ENCODE data around the gene NDUFS6. TPM values are rescaled to one million over a fixed set of nuclear protein-coding genes. Genes with fewer than 3 reads are reported as not detected.

Gene NDUFS6
- total RNA-seq, 1 donor: 30.9 TPM

DNA sequence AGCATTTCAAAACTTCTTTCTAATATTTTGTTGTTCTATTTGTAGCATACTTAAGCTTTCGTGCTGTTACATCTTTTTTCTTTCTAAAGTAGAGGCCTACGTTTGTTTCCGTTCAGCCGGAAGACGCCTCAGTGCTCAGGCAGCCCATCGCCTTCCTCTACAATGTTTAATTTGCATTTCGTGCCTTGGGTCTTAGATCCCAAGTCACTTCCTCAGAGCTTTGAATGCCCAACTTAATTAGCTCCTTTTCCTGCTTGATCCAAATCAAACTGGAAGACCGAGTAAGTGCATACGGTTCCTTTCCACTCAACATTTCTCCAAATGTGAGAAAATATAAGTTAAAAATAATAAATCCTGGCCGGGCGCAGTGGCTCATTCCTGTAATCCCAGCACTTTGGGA, 44.7 kb upstream of the NDUFS6 start:
- H3K4me3 ChIP-seq (ENCODE audit: low read depth, low read length): no peak overlapping the region
- TF ChIP-seq, protein P1, sequence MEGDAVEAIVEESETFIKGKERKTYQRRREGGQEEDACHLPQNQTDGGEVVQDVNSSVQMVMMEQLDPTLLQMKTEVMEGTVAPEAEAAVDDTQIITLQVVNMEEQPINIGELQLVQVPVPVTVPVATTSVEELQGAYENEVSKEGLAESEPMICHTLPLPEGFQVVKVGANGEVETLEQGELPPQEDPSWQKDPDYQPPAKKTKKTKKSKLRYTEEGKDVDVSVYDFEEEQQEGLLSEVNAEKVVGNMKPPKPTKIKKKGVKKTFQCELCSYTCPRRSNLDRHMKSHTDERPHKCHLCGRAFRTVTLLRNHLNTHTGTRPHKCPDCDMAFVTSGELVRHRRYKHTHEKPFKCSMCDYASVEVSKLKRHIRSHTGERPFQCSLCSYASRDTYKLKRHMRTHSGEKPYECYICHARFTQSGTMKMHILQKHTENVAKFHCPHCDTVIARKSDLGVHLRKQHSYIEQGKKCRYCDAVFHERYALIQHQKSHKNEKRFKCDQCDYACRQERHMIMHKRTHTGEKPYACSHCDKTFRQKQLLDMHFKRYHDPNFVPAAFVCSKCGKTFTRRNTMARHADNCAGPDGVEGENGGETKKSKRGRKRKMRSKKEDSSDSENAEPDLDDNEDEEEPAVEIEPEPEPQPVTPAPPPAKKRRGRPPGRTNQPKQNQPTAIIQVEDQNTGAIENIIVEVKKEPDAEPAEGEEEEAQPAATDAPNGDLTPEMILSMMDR (IDR thresholded peaks at IDR 0.05; ENCODE audit: insufficient read depth, low read length): no peak
- no peak for DNase-seq (ENCODE audit: low read depth)

DNA sequence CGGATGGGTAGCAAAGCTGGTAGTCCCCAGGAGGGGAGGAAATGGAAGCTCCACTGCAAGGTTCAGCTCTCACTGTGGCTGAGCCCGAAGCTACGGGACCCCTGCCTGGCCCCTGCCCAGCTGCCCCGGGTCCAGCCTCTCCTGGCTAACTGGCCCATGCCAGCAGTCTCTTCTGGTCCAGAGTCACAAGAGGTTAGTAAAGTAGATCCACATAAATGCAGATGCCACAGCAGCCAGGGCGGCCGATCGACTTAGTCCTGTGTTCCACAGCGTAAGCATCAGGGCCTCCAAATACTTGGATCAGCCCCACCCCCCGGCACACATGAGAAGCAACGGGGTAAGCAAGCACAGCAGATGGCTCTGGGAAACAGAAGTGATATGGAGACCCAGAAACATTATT, 43.7 kb upstream of the NDUFS6 start:
- TF ChIP-seq, protein P1 (IDR thresholded peaks at IDR 0.05; ENCODE audit: insufficient read depth, low read length): no peak
- DNase-seq (ENCODE audit: low read depth): no peak
- no peak overlapping the region for H3K4me3 ChIP-seq (ENCODE audit: low read depth, low read length)

DNA sequence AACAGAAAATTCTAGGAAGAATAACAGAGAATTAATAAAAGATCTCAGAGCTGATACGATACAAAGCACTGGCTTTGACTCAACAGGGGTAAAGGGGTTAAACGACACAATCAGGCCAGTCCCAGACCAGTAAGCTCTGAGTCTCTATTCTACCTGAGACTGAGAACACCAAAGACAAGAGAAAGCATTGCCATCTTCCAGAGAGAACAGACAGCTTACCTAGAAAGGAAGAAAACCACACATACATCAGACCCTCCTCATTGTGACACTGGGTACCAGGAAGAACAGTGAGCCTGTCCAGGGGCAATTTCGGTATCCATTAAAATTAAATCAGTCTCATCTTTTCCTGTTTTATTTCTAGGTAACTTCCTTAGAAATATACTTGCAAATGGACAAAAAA, 42.6 kb upstream of the NDUFS6 start:
- DNase-seq (ENCODE audit: low read depth): no peak
- H3K4me3 ChIP-seq (ENCODE audit: low read depth, low read length): no peak overlapping the region
- TF ChIP-seq, protein P1 (IDR thresholded peaks at IDR 0.05; ENCODE audit: insufficient read depth, low read length): no peak

DNA sequence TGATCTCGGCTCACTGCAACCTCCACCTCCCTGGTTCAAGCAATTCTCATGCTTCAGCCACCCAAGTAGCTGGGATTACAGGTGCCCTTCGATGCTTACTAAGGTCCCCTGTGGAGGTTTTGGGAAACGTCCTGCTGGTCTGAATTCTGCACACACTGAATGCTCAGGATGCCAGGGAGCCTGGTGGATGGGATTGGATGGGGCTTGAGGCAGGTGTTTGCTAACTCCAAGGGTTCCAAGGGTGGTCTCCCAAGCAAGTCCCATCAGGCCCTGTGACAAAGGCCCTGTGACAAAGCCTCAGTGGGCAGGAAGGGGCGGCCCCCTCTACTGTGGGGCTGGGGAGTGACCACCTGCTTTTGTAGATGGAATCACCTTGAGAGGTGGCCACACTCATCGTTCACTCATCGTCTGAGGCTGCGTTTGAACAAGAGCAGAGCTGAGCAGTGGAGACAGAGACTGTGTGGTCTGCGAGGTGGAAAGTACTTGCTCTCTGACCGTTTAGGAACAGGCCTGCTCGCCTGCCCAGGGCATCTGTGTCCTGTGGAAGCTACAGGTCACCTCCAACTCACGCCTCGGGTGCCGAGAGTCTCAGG, 41.7 kb upstream of the NDUFS6 start:
- DNase-seq (ENCODE audit: low read depth): no peak
- TF ChIP-seq, protein P1 (IDR thresholded peaks at IDR 0.05; ENCODE audit: insufficient read depth, low read length): no peak
- no peak overlapping the region for H3K4me3 ChIP-seq (ENCODE audit: low read depth, low read length)

DNA sequence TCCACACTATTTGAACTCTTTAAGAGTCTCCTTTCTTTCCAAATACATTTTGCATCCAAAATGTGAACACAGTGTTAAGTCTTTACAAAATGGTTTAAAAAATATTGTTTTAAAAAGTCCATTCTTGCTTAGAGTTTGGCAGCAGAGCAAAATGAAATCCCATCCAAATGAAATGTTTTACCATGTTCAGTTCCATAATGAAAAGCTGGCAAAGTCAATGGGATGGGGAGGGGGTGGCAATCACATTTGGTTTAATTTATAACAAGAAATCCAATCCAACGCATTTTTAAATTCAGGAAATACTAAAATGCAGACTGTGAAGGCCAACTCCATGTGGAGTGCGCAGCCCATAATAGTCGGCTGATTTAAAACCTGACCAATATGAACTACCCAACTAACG, 41.0 kb upstream of the NDUFS6 start:
- no peak overlapping the region for H3K4me3 ChIP-seq (ENCODE audit: low read depth, low read length)
- TF ChIP-seq, protein P1 (IDR thresholded peaks at IDR 0.05; ENCODE audit: insufficient read depth, low read length): no peak
- DNase-seq (ENCODE audit: low read depth): no peak

DNA sequence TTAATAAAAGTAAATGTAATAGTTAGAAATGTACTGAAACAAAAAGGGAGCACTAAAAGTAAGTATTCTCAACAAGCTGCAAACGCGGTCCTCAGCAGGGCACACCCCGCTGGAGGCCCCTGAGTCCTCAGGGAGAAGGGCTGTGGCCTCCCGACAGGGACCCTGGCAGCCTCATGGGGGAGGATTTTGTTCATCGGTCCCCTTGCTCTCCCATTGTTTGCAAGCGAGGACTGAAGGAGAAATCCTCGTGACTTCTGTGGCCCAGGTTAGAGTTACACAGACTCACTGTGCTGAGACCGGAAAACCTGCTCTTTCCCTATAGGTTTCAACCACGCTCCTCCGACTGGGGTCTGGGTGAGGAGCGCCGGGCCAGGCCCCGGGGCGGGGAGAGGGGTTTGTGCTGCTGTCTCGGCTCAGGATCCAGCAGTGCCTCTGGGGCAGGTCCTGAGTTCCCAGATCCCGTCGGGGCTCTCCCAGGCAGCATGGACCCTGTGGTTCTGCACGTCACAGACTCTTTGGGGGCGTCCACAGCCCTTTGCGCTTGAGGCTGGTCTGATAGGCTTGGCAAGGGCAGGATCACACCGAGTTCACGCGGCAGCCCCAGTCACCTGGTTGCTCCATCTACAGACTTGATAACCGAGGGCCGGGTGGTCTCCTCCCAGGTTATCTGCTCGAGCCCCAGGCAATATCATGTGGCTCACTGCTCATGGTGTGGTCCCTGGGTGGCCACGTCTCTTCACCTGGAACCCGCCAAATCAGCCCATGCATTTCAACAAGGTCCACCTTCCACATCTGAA, 40.4 kb upstream of the NDUFS6 start:
- DNase-seq (ENCODE audit: low read depth): no peak
- TF ChIP-seq, protein P1 (IDR thresholded peaks at IDR 0.05; ENCODE audit: insufficient read depth, low read length): no peak
- no peak overlapping the region for H3K4me3 ChIP-seq (ENCODE audit: low read depth, low read length)
